Measurements from ENCODE around the gene TMEM140.
"Not testable (repeated sequence)": the region's sequence is repeated elsewhere in the genome, so short reads cannot be mapped to it uniquely, and the experiment has no call there.

The TMEM140 gene

DNA sequence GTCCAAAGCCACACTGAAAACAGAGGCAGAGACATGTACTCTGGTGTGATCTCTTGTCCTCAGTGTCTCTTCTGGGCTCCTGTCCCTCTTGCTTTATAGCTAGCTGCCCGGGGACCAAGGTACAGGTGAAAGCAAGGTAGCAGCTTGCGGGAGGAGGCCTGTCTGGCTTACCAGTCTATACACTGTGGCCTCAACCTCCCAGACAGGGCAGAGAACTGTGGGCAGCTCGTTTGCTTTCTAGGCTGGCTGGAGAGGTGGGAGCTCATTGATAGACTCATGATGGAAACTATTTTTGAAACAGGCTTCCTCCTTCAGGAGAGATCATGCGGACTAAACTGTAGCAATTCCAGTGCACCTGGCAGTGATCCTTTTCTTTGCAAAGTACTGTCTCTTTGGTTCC lies 18.0 kb downstream of the TMEM140 start:
- no peak for ATAC-seq
- no peak for DNase-seq (ENCODE audit: low spot score in 2 of 2)
- peaks cover 72% of the 10 kb centered on the region for H3K36me3 Mint-ChIP-seq
- peaks cover 2% of the 10 kb centered on the region for H3K9me3 Mint-ChIP-seq
- H3K4me3 Mint-ChIP-seq, result no peak overlapping the region
- peak overlapping the region; percentile 88 for H3K27ac Mint-ChIP-seq
- peaks cover 75% of the 10 kb centered on the region for H3K4me1 Mint-ChIP-seq

DNA sequence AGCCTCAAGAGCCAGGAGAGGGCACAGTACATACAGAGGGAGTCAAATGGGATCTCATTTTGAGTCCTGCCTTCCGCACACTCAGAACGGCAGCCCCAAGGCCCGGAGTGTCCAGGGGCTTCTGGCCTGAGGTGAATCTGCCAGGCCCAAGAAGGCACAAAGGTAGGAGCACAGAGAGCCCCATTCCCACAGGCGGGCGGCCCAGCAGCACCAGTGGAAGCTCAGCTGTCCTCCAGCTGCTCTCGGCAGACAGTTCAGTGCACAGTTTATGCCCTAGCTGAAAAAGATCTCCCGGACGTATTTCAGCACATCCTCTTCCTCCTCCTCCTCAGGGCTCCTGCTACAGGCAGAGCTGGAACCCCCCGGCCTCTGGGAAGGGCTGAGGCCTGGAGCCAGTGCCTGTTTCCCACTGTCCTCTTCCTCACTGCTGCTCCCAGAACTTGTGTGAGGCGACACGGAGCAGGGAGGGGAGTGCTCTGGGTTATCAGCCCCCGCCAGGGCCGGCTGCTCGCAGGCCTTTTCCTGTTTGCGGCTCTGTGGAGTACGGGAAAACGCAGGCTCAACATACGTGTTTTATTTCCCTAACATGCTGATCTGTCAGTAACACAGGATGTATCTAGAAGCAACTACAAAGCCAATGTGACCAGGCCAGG lies 18.6 kb downstream of the TMEM140 start:
- Mint-ChIP-seq H3K9me3 (peaks cover 2% of the 10 kb centered on the region), H3K27ac (peak overlapping the region; percentile 88), H3K4me3 (no peak overlapping the region), H3K36me3 (peaks cover 69% of the 10 kb centered on the region), H3K4me1 (peaks cover 72% of the 10 kb centered on the region)
- ATAC-seq (no peak), DNase-seq (ENCODE audit: low spot score in 2 of 2) (no peak)

DNA sequence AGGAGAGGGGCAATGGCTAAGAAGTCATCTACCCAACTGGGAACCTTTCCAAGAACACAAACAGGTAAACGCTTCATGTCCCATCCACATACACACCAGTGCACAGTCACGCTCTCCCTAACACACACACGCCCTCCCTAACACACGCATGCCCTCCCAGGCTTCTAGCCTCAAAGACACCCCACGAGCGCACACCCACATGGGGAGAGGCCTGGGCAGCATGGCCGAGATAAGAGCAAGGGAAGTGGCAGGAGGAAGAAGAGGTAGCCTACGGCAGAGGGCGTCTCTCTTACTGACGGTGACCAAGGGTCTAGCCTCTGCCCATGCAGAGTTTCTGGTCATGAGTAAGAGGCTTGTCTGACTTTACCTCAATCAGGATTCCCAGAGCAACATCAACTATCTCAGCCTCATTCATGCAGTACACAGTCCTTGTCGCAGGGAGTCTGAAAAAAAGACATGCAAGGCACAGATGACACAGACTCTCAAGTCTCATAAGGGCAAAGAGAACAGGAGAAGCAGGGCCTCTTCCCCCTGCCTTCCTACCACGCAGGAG lies 19.6 kb downstream of the TMEM140 start:
- H3K9me3 Mint-ChIP-seq, result no peaks in the 10 kb centered on the region
- DNase-seq (ENCODE audit: low spot score in 2 of 2) (no peak), ATAC-seq (no peak)
- peaks cover 68% of the 10 kb centered on the region for H3K36me3 Mint-ChIP-seq
- H3K4me3 Mint-ChIP-seq, result peak overlapping the region; percentile 93
- peak overlapping the region; percentile 98 for H3K27ac Mint-ChIP-seq
- H3K4me1 Mint-ChIP-seq, result peaks cover 68% of the 10 kb centered on the region

DNA sequence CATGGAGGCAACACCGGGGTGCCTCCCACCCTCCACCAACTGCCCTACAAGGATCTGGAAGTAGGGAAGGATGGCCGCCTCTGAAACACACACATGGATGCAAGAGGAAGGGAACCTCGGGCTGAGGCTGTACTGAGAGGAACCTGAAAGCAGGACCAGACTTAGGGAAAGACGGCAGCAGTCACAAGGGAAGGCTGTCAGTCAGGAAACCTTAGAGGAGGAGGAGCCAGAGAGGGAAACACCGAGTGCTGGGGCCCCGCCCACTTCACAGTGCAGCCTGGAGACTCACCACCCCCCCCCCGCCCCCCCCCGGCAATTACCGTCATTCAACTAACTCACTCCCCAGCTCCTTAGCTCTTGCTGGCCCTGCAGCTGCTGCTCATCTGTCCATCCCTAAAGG lies 20.1 kb downstream of the TMEM140 start:
- H3K9me3 Mint-ChIP-seq, result no peaks in the 10 kb centered on the region
- peak overlapping the region; percentile 93 for H3K4me3 Mint-ChIP-seq
- DNase-seq (ENCODE audit: low spot score in 2 of 2) (no peak), ATAC-seq (no peak)
- peaks cover 69% of the 10 kb centered on the region for H3K36me3 Mint-ChIP-seq
- H3K4me1 Mint-ChIP-seq, result peaks cover 67% of the 10 kb centered on the region
- peak overlapping the region; percentile 98 for H3K27ac Mint-ChIP-seq

DNA sequence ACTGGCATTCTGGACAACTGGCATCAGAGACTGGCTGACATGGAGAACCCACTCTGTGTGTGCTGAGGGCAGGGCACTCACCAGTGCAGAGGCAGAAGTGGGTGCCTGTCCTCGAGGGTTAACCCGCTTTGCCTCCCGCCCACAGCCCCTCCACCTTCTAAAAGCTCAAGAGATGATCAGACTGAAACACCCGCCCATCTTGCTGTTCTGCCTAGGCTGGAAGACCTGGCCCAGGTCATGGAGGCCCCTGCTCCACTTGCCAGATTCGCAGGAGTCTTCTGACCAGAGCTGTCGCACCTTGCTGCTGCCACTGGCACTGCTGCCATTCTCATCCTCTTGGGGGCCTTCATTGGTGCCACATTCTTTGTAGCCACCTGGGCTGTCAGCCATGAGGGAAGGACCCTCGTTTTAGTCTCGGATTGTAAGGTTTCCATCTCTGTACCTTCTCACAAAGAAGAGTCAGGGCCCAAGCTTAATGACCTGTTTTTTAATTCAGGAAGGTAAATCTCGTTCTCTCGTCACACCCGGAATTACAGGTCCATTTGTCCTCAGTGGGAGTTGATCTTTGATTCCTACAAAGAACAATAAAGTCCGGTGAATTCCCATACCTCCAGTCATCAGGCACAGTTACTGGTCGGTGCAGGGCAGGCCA lies 20.7 kb downstream of the TMEM140 start:
- H3K27ac Mint-ChIP-seq, result peak overlapping the region; percentile 98
- DNase-seq (ENCODE audit: low spot score in 2 of 2), result no peak
- peaks cover 69% of the 10 kb centered on the region for H3K36me3 Mint-ChIP-seq
- H3K9me3 Mint-ChIP-seq, result no peaks in the 10 kb centered on the region
- peak overlapping the region; percentile 93 for H3K4me3 Mint-ChIP-seq
- H3K4me1 Mint-ChIP-seq, result peaks cover 67% of the 10 kb centered on the region
- ATAC-seq, result no peak

DNA sequence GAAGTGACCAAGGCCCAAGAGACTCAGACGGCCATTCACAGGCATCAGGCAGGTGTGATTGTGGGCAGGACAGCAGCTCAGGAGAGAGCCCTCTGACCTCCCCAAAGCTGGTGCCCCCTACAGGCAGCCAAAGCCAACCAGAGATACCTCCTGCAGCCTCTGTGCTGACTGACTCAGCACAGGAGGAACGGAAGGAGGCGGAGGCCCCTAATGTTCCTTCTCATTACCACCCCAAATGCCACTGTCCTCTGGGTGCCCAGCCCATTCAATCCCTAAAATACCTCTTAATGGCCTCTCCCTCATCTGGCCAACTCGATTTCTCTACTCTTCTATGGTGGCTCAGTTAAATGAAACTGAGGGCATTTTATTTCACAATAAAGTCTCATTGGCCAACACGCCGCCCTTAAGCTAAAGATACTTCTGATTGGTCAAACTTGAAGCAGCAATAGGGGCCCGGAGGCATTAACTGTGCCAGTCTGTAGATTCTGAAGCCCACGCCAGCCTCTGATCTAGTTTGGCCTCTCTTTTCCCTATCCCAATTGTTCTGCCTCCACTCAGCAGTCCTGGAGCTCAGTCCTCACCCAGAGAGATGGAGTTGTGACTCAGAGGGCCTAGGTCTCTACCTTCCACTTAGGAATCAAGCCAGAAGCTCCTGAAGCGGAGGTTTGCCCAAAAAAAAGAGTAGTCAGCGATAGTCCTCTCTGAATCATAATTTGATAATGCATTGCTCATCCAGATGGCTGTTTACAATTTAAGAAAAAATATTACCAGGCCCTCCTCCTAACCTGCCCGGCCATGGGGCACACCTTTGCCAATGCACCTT lies 21.5 kb downstream of the TMEM140 start:
- DNase-seq (ENCODE audit: low spot score in 2 of 2) (peak; percentile 42 to 82), ATAC-seq (peak; percentile 72)
- H3K36me3 Mint-ChIP-seq, result peaks cover 62% of the 10 kb centered on the region
- H3K27ac Mint-ChIP-seq, result peak overlapping the region; percentile 98
- peaks cover 61% of the 10 kb centered on the region for H3K4me1 Mint-ChIP-seq
- H3K9me3 Mint-ChIP-seq, result no peaks in the 10 kb centered on the region
- H3K4me3 Mint-ChIP-seq, result peak overlapping the region; percentile 93

DNA sequence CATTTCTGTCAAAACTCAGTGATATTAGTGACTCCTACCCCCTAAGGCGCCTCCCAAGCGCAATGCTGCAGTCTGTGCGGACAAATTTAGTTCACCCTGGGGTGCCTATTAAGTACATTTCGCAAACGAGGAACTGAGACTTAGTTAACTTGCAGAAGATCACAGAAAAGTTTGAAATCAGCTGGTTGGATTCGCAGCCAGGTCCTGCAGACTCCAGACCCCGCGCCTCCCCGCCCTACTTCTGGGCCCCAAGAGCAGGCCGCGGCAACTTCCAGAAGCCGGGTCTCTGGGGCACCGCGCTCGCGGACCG lies 22.0 kb downstream of the TMEM140 start:
- H3K36me3 Mint-ChIP-seq, result peaks cover 59% of the 10 kb centered on the region
- DNase-seq (ENCODE audit: low spot score in 2 of 2), result no peak

DNA sequence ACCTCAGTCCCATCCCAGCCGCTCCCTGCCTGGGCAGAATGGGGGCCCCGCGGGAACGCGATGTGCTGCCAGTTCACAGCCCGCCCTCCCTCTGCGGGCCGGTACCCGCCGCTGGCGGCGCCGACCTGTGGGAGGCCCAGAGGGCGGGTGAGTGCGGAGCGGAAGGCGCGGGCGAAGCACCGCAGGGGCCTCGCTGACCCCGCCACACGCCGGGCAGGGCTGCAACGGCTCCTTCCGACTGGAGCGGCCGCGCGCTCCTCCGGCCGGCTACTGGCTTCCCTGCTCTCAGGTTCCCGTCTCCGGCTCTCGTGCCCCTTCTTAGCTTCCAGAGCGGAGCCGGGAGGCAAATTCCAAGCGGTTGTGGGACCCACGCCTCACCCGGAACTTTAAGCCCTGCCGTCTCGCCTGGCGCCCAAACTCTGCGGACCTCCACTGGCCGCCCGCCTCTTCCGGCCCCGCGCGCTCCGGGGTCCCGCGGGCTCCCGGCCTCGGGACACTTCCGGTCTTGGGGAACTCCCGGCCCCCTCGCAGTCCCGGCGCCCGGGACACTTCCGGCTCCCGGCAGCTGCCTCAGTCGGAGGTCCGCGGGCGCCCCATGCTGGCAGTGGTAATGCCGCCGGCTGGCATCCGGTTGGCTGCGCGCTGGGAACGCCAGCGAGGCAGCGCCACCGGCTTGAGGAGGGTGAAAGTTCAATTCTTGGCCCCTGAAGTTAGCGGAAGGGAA lies 22.6 kb downstream of the TMEM140 start, which contains the start of gene CYREN:
Gene CYREN, minus strand, starts transcription at position 434 of the 724 bp plus-strand sequence. CDS start 1,785 bp downstream, outside the sequence.
- no peaks in the 10 kb centered on the region for H3K9me3 Mint-ChIP-seq
- peaks cover 56% of the 10 kb centered on the region for H3K4me1 Mint-ChIP-seq
- DNase-seq (ENCODE audit: low spot score in 2 of 2) (peak; percentile 84 to 91), ATAC-seq (peak; percentile 89)
- H3K4me3 Mint-ChIP-seq, result peak within 1 kb of the TSS; percentile 93
- peaks cover 53% of the 10 kb centered on the region for H3K36me3 Mint-ChIP-seq
- peak within 1 kb of the TSS; percentile 98 for H3K27ac Mint-ChIP-seq

More for the DNA sequence above, 22.0 kb downstream of the TMEM140 start:
- Mint-ChIP-seq H3K4me3 (peak overlapping the region; percentile 93), H3K4me1 (peaks cover 61% of the 10 kb centered on the region), H3K27ac (peak overlapping the region; percentile 98), H3K9me3 (no peaks in the 10 kb centered on the region)
- no peak for ATAC-seq

DNA sequence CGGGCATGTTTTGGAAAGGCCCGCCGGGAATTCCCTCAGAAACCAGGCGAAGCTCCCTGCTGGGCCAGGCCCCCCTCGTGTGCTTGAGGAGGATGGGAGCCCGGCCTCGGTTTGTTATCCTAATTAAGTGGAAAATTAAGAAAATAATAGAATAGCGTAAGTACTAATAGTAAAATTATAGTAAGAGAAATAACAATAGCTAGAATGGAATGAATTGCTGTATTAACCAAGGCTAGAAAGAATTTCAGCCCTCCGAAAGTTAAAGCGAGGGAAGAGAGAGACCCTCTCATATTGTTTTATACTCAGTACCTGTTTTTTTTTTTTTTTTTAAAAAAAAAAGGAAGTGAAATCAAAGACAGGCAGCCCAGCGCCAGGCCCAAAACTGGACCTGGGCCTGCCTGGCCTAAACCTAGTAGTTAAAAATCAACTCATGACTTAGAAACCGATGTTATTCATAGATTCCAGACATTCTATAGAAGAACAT lies 23.2 kb downstream of the TMEM140 start:
- not testable (repeated sequence) for ATAC-seq; H3K9me3 Mint-ChIP-seq; DNase-seq (ENCODE audit: low spot score in 2 of 2)
- Mint-ChIP-seq H3K36me3 (peaks cover 47% of the 10 kb centered on the region), H3K4me1 (peaks cover 50% of the 10 kb centered on the region), H3K27ac (peak overlapping the region; percentile 98), H3K4me3 (peak overlapping the region; percentile 93)

DNA sequence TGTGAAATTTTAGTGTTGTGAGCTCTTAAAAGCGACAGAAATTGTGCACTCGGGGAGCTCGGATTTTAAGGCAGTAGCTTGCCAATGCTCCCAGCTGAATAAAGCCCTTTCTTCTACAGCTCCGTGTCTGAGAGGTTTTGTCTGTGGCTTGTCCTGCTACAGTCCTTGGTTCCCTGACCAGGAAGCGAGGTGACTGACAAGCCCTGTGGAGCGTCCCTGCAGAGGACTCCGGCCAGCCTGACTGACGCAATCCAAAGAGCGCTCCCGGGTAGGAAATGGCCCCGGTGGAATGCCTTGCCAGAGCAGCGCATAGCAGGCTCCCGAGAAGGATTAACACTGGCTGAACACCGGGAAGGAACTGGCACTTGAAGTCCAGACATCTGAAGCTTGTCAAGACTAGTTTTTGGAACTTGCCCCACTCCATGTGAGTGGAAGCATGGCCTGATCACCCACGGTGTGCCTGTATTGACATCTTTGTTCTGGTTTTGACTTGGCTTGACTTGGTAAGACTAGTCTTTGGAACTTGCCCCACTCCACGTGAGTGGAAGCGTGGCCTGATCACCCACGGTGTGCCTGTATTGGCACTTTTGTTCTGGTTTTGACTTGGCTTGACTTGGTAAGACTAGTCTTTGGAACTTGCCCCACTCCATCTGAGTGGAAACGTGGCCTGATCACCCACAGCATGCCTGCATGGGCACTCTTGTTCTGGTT lies 23.9 kb downstream of the TMEM140 start:
- H3K4me1 Mint-ChIP-seq, result peaks cover 43% of the 10 kb centered on the region
- peak overlapping the region; percentile 93 for H3K4me3 Mint-ChIP-seq
- not testable (repeated sequence) for H3K9me3 Mint-ChIP-seq; DNase-seq (ENCODE audit: low spot score in 2 of 2); ATAC-seq
- H3K27ac Mint-ChIP-seq, result peak overlapping the region; percentile 98
- H3K36me3 Mint-ChIP-seq, result peaks cover 40% of the 10 kb centered on the region

DNA sequence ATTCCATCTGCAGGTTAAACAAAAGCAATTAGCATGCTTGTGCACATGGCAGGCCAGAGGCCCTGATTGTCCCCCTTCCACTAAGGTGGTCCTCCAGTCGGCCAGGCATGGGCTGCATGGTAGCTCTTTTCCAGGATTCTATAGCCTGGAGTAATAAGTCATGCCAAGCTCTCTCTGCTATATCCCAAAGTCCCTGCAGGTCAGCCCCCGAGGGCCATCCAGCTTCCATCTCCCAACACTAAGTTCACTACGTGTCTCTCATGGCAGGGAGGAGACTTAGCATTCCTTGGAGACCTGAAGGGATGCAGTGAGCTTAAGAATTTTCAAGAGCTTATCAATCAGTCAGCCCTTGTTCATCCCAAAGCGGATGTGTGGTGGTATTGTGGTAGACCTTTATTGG lies 26.0 kb downstream of the TMEM140 start:
- peaks cover 24% of the 10 kb centered on the region for H3K36me3 Mint-ChIP-seq
- not testable (repeated sequence) for DNase-seq (ENCODE audit: low spot score in 2 of 2); H3K4me3 Mint-ChIP-seq; H3K9me3 Mint-ChIP-seq; H3K27ac Mint-ChIP-seq; ATAC-seq
- peaks cover 21% of the 10 kb centered on the region for H3K4me1 Mint-ChIP-seq

DNA sequence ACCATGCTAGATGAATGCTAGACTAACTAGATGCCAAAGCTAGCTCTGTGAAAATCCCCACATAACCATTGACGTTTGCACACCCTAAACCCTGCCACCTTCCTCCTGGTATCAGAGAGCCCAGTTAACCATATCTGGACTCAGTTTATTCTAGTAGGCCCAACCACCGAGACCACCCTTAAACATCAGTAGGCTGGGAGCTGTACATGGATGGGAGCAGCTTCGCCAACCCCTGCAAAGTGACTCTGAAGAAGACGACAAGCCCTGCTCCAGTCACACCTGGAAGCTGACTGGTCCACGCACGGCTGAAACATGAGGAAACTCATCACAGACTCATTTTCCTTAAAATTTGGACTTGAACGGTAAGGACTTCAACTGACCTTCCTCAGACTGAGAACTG lies 27.1 kb downstream of the TMEM140 start:
- DNase-seq (ENCODE audit: low spot score in 2 of 2), result no peak

DNA sequence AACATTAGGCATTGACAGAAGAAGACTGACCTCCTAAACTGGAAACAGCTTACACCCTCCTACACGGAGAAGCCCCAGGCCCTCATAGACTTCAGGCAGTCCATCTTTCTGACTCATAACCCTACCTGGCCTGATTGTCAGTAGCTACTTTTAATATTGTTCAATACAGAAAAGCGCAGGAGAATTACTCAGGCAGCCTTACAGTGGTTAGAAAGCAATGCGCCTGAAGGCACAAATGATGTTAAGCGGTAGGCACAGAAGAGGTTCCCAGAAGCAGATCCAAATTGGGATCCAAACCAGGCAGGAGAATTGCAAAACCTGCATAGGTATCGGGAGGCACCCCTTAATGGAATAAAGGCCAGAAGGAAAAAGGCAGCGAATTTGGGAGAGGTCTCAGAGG lies 28.1 kb downstream of the TMEM140 start:
- Mint-ChIP-seq H3K9me3 (peaks cover 2% of the 10 kb centered on the region), H3K4me1 (peaks cover 8% of the 10 kb centered on the region)
- no peak for ATAC-seq

More for the DNA sequence above, 27.1 kb downstream of the TMEM140 start:
- peaks cover 12% of the 10 kb centered on the region for H3K4me1 Mint-ChIP-seq
- H3K9me3 Mint-ChIP-seq, result no peaks in the 10 kb centered on the region
- no peak for ATAC-seq
- no peak overlapping the region for H3K4me3 Mint-ChIP-seq
- H3K36me3 Mint-ChIP-seq, result peaks cover 14% of the 10 kb centered on the region
- no peak overlapping the region for H3K27ac Mint-ChIP-seq

DNA sequence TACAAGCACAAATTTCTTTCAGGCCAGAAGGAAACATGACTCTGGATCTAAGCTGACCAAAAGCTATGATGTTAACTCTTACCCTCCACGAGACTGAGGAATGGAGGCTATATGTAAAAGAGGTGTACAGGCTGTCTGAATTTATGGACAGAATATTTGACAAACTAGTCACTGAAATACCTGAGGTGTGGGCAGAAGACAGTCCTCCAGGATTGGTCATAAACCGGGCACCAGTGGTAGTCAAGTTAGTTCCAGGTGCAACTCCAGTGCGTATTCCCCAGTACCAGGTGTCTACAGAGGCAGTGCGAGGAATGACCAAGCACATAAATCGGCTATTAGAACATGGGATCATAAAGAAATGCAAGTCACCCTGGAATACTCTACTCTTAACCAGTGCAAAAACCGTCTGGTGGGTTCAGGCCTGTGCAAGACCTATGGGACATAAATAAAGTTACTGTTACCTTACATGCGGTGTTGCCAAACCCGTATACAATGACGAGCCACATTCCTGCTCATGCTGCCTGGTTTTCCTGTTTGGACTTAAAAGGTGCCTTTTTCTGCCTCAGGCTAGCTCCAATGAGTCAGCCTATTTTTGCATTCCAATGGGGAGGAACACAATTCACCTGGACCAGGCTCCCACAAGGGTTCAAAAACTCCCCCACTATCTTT lies 29.3 kb downstream of the TMEM140 start:
- DNase-seq (ENCODE audit: low spot score in 2 of 2), result no peak
- Mint-ChIP-seq H3K4me1 (peaks cover 3% of the 10 kb centered on the region), H3K27ac (no peak overlapping the region), H3K36me3 (peaks cover 3% of the 10 kb centered on the region), H3K9me3 (peaks cover 8% of the 10 kb centered on the region), H3K4me3 (no peak overlapping the region)
- no peak for ATAC-seq

More for the DNA sequence above, 28.1 kb downstream of the TMEM140 start:
- H3K27ac Mint-ChIP-seq, result no peak overlapping the region
- DNase-seq (ENCODE audit: low spot score in 2 of 2), result no peak
- peaks cover 7% of the 10 kb centered on the region for H3K36me3 Mint-ChIP-seq
- H3K4me3 Mint-ChIP-seq, result no peak overlapping the region

Data from stimulated activated effector memory CD8-positive, alpha-beta T cell treated with anti-CD3 and anti-CD28 coated beads, Interleukin-12 subunit alpha, Interleukin-12 subunit beta, amount 100 ng/mL, for 72 hours (primary cell).